PC-9 (cell line): Measurements from ENCODE around the gene GPHN.

Experiments used
- CTCF ChIP-seq: fragments of 200-600 bp; sonication (generic); conservative IDR thresholded peaks from 2 replicates; pipeline ENCODE4 v1.6.1; 2017; ENCODE audit warnings: mixed run types, antibody characterized with exemption, mild to moderate bottlenecking, moderate library complexity
- EZH2 ChIP-seq: fragments of 200-600 bp; sonication (generic); IDR thresholded peaks from 2 replicates; pipeline ENCODE4 v1.8.0; 2017; ENCODE audit warnings: antibody characterized with exemption, low read depth

GRCh38 chr14:66473223-66473622, 34.7 kb upstream of the GPHN start:
- TF ChIP-seq CTCF (no peak), EZH2 (no peak)
